Loucy (cell line): ENCODE measurements around the gene BMS1.
"Not testable (repeated sequence)": the region's sequence is repeated elsewhere in the genome, so short reads cannot be mapped to it uniquely, and the experiment has no call there.

Source experiments
- H2AFZ ChIP-seq: fragments of 200-600 bp; sonication (generic); 2 replicates; pipeline ENCODE4 v1.6.0; 2016; ENCODE audit warnings: antibody characterized with exemption, mild to moderate bottlenecking, low read length, moderate library complexity
- H3F3A ChIP-seq: fragments of 200-600 bp; 2 replicates; pipeline ENCODE4 v1.6.0; 2016; ENCODE audit warnings: antibody characterized with exemption, low read depth, mild to moderate bottlenecking
- H3K27me3 ChIP-seq: fragments of 200-600 bp; sonication (generic); 2 replicates; pipeline ENCODE4 v1.6.1; 2014; ENCODE audit warnings: low read length, mild to moderate bottlenecking; ENCODE audit not compliant: insufficient read depth, poor library complexity, severe bottlenecking
- H3K36me3 ChIP-seq: fragments of 200-600 bp; sonication (generic); 2 replicates; pipeline ENCODE4 v1.6.1; 2016; ENCODE audit warnings: low read length; ENCODE audit not compliant: insufficient read depth
- H3K4me1 ChIP-seq: fragments of 200-600 bp; sonication (generic); 2 replicates; pipeline ENCODE4 v1.5.1; 2014; ENCODE audit warnings: low read length, mild to moderate bottlenecking; ENCODE audit not compliant: insufficient read depth, poor library complexity, severe bottlenecking
- H3K4me2 ChIP-seq: fragments of 200-600 bp; sonication (generic); 2 replicates; pipeline ENCODE4 v1.6.0; 2014; ENCODE audit warnings: antibody characterized with exemption, low read length, low read depth, mild to moderate bottlenecking; ENCODE audit not compliant: poor library complexity, severe bottlenecking
- H3K4me3 ChIP-seq: fragments of 200-600 bp; sonication (generic); 2 replicates; pipeline ENCODE4 v1.5.1; 2014; ENCODE audit warnings: low read length, mild to moderate bottlenecking, mixed read lengths; ENCODE audit not compliant: poor library complexity, severe bottlenecking
- H3K79me2 ChIP-seq: fragments of 200-600 bp; sonication (generic); 2 replicates; pipeline ENCODE4 v1.6.1; 2014; ENCODE audit warnings: low read length; ENCODE audit not compliant: insufficient read depth
- H3K9ac ChIP-seq: fragments of 200-600 bp; sonication (generic); 2 replicates; pipeline ENCODE4 v1.6.0; 2014; ENCODE audit warnings: mild to moderate bottlenecking, low read depth, low read length, moderate library complexity; ENCODE audit not compliant: poor library complexity, severe bottlenecking
- H3K9me2 ChIP-seq: fragments of 200-600 bp; sonication (generic); replicated peaks from 2 replicates; pipeline ENCODE4 v1.6.1; 2016; ENCODE audit warnings: low read depth, low read length, mixed read lengths
- H3K9me3 ChIP-seq: fragments of 200-600 bp; sonication (generic); 2 replicates; pipeline ENCODE4 v1.6.1; 2014; ENCODE audit warnings: mild to moderate bottlenecking, antibody characterized with exemption, low read length, low read depth; ENCODE audit not compliant: insufficient read depth
- H4K20me1 ChIP-seq: fragments of 200-600 bp; sonication (generic); 2 replicates; pipeline ENCODE4 v1.6.0; 2014; ENCODE audit warnings: antibody characterized with exemption, low read length, mild to moderate bottlenecking; ENCODE audit not compliant: insufficient read depth, poor library complexity, severe bottlenecking
- CTCF ChIP-seq: fragments of 200-600 bp; sonication (generic); conservative IDR thresholded peaks from 2 replicates; pipeline ENCODE4 v1.5.1; 2014; ENCODE audit warnings: mild to moderate bottlenecking, antibody characterized with exemption, low read length
- EZH2phosphoT487 ChIP-seq: fragments of 200-600 bp; IDR thresholded peaks from 2 replicates; pipeline ENCODE4 v1.6.1; 2018; ENCODE audit warnings: antibody characterized with exemption, mild to moderate bottlenecking, moderate library complexity, borderline replicate concordance

Gene BMS1

GRCh38 chr10:42782446-42783180, at the start of gene BMS1:
BMS1 (plus strand) TSS chr10:42782795; CDS start chr10:42784395, 1,600 bp downstream.
- peaks cover 19% of the 10 kb centered on the region for H3K4me1 ChIP-seq
- H3K9me3 ChIP-seq: no peaks in the 10 kb centered on the region
- no peaks in the 10 kb centered on the region for H3F3A ChIP-seq
- H3K79me2 ChIP-seq: peaks cover 27% of the 10 kb centered on the region
- peak within 1 kb of the TSS; percentile 89 for H3K9ac ChIP-seq
- peaks cover 5% of the 10 kb centered on the region for H3K27me3 ChIP-seq
- peak within 1 kb of the TSS; percentile 98 for H3K4me3 ChIP-seq
- H3K9me2 ChIP-seq: no peaks in the 10 kb centered on the region
- H3K4me2 ChIP-seq: peak within 1 kb of the TSS; percentile 98
- peak within 1 kb of the TSS; percentile 87 for H2AFZ ChIP-seq
- peaks cover 14% of the 10 kb centered on the region for H4K20me1 ChIP-seq
- H3K36me3 ChIP-seq: peaks cover 19% of the 10 kb centered on the region; the same call in 1 of the 2 replicates
- no peak for TF ChIP-seq CTCF
- no peak for TF ChIP-seq EZH2phosphoT487

GRCh38 chr10:42734536-42734935, 48.1 kb upstream of the BMS1 start:
- Histone ChIP-seq H3K4me3 (no peak overlapping the region), H3K4me2 (no peak overlapping the region), H2AFZ (no peak overlapping the region), H3K9me3 (no peaks in the 10 kb centered on the region), H3K4me1 (no peaks in the 10 kb centered on the region), H4K20me1 (no peaks in the 10 kb centered on the region), H3K9me2 (no peaks in the 10 kb centered on the region), H3F3A (no peaks in the 10 kb centered on the region), H3K79me2 (no peaks in the 10 kb centered on the region), H3K36me3 (no peaks in the 10 kb centered on the region), H3K9ac (no peak overlapping the region), H3K27me3 (no peaks in the 10 kb centered on the region)
- TF ChIP-seq CTCF (no peak), EZH2phosphoT487 (no peak)

- no peaks in the 10 kb centered on the region for H3K36me3 ChIP-seq
- H3K27me3 ChIP-seq: no peaks in the 10 kb centered on the region
- H3F3A ChIP-seq: no peaks in the 10 kb centered on the region
- no peak overlapping the region for H2AFZ ChIP-seq
- TF ChIP-seq EZH2phosphoT487 (no peak), CTCF (no peak)
- H3K79me2 ChIP-seq: no peaks in the 10 kb centered on the region
- H3K9ac ChIP-seq: no peak overlapping the region
- H3K4me2 ChIP-seq: no peak overlapping the region
- no peaks in the 10 kb centered on the region for H3K9me3 ChIP-seq
- no peak overlapping the region for H3K4me3 ChIP-seq
- no peaks in the 10 kb centered on the region for H3K4me1 ChIP-seq
- no peaks in the 10 kb centered on the region for H3K9me2 ChIP-seq
- H4K20me1 ChIP-seq: no peaks in the 10 kb centered on the region
These were observed 43.9 kb upstream of the BMS1 start for GRCh38 chr10:42738679-42739078.

DNA sequence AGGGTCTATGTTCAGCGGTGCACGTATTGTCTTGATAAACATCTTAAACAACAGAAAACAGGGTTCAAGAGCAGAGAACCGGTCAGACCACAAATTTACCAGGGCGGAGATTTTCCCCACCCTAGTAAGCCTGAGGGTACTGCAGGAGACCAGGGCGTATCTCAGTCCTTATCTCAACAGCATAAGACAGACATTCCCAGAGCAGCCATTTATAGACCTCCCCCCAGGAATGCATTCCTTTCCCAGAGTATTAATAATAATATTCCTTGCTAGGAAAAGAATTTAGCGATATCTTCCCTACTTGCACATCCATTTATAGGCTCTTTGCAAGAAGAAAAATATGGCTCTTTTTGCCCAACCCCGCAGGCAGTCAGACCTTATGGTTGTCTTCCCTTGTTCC, 41.1 kb upstream of the BMS1 start:
- H3K4me2 ChIP-seq, H3F3A ChIP-seq, H3K36me3 ChIP-seq, H3K9ac ChIP-seq, H3K4me1 ChIP-seq, H3K79me2 ChIP-seq, H3K27me3 ChIP-seq, H3K4me3 ChIP-seq, H2AFZ ChIP-seq, H4K20me1 ChIP-seq, H3K9me3 ChIP-seq, H3K9me2 ChIP-seq: not testable (repeated sequence)
